CD8-positive, alpha-beta memory T cell (primary cell): ENCODE data around the gene B4GALT7. TPM values are rescaled to one million over a fixed set of nuclear protein-coding genes. Genes with fewer than 3 reads are reported as not detected.

Experiments used
- CTCF ChIA-PET: fragments of 350-600 bp; sonication (Branson Sonifier 250); formaldehyde crosslinking; loops from one replicate; lab custom pipeline; 2021; ENCODE audit warnings: antibody characterized with exemption; lab: Charles Lee
- POLR2A ChIA-PET: fragments of 350-600 bp; sonication (Branson Sonifier 250); formaldehyde crosslinking; loops from one replicate; lab custom pipeline; 2021; ENCODE audit warnings: antibody characterized with exemption; lab: Charles Lee
- DNase-seq, 5 donors: peaks; one replicate each; pipeline versions ENCODE4 v3.0.0 to v3.0.0-alpha.2; 2020 to 2022; ENCODE audit warnings: mixed read lengths in 1 of 5
- H3K27ac ChIP-seq: one replicate; pipeline ENCODE4 v1.7.0; 2013; ENCODE audit warnings: low read depth, mild to moderate bottlenecking, low read length, moderate library complexity
- H3K27me3 ChIP-seq: 2 replicates; pipeline ENCODE4 v1.7.0; 2013; ENCODE audit warnings: low read length, mild to moderate bottlenecking; ENCODE audit not compliant: insufficient read depth, poor library complexity, severe bottlenecking
- H3K36me3 ChIP-seq: 2 replicates; pipeline ENCODE4 v1.7.0; 2013; ENCODE audit warnings: mild to moderate bottlenecking, low read length, moderate library complexity; ENCODE audit not compliant: insufficient read depth
- H3K4me1 ChIP-seq: 2 replicates; pipeline ENCODE4 v1.7.0; 2013; ENCODE audit warnings: mild to moderate bottlenecking, low read length, moderate library complexity; ENCODE audit not compliant: insufficient read depth
- H3K4me3 ChIP-seq: 2 replicates; pipeline ENCODE4 v1.7.0; 2013; ENCODE audit warnings: mild to moderate bottlenecking, low read length
- H3K9me3 ChIP-seq: 2 replicates; pipeline ENCODE4 v1.7.0; 2013; ENCODE audit warnings: mild to moderate bottlenecking, low read length
- H3K27ac Mint-ChIP-seq, 8 donors: one replicate each; pipeline ENCODE4 v1.8.0; 2020 to 2021; ENCODE audit warnings: mixed read lengths in 8 of 8, mild to moderate bottlenecking in 6 of 8, inconsistent platforms in 3 of 8, moderate library complexity in 3 of 8
- H3K27me3 Mint-ChIP-seq, 2 donors: one replicate each; pipeline ENCODE4 v1.8.0; 2020 to 2021; ENCODE audit warnings: mixed read lengths in 2 of 2, mild to moderate bottlenecking in 1 of 2, moderate library complexity in 1 of 2
- H3K36me3 Mint-ChIP-seq, 3 donors: one replicate each; pipeline ENCODE4 v1.8.0; 2020 to 2021; ENCODE audit warnings: mixed read lengths in 3 of 3, inconsistent platforms in 1 of 3, mild to moderate bottlenecking in 1 of 3
- H3K4me1 Mint-ChIP-seq, 3 donors: one replicate each; pipeline ENCODE4 v1.8.0; 2020 to 2021; ENCODE audit warnings: mixed read lengths in 3 of 3, inconsistent platforms in 1 of 3, mild to moderate bottlenecking in 1 of 3
- H3K4me3 Mint-ChIP-seq, 7 donors: one replicate each; pipeline ENCODE4 v1.8.0; 2020 to 2021; ENCODE audit warnings: mixed read lengths in 7 of 7, mild to moderate bottlenecking in 6 of 7, moderate library complexity in 4 of 7, inconsistent platforms in 2 of 7
- H3K9me3 Mint-ChIP-seq, 5 donors: one replicate each; pipeline ENCODE4 v1.8.0; 2020 to 2022; ENCODE audit warnings: mixed read lengths in 5 of 5, mild to moderate bottlenecking in 3 of 5, moderate library complexity in 2 of 5, inconsistent platforms in 1 of 5
- polyA plus RNA-seq: library from polyadenylated mRNA; unstranded; fragments of 300-500 nt; fragmentation: Illumina TruSeq; gene quantifications from one replicate; pipeline ENCODE4 v1.2.3, GENCODE V29; 2021
- total RNA-seq, 2 experiments: library from RNA; stranded (reverse); gene quantifications; one replicate each; pipeline ENCODE4 v1.2.3, GENCODE V29; 2021

Gene B4GALT7
- total and polyA plus RNA-seq, 3 experiments from 2014 or later: 17.7 to 24.4 (median 20.2) TPM

GRCh38 chr5:177594071-177594470 lies 5.9 kb upstream of the B4GALT7 start:
- CTCF ChIA-PET: interaction anchor here (1.3 kb wide), 1 partner anchor 14 kb away, joined by 5 read pairs; no protein-coding TSS in a partner anchor
- POLR2A ChIA-PET: no interaction called here
- H3K4me1 Mint-ChIP-seq: peaks cover 27 to 42% (median 35%) of the 10 kb centered on the region in 3 donors
- peaks cover 2 to 15% of the 10 kb centered on the region in 2 donors for H3K27me3 Mint-ChIP-seq
- peak overlapping the region in 1 of 8 donors; percentile 39 for H3K27ac Mint-ChIP-seq
- Histone ChIP-seq H3K27ac (no peak overlapping the region), H3K4me1 (peaks cover 26% of the 10 kb centered on the region), H3K27me3 (peaks cover 3% of the 10 kb centered on the region), H3K9me3 (no peaks in the 10 kb centered on the region), H3K4me3 (no peak overlapping the region), H3K36me3 (peaks cover 31% of the 10 kb centered on the region)
- H3K36me3 Mint-ChIP-seq: peaks cover 5 to 48% (median 8%) of the 10 kb centered on the region in 3 donors
- H3K4me3 Mint-ChIP-seq: peak overlapping the region in 6 of 7 donors; percentile 11 to 99 (median 64)
- no peaks in the 10 kb centered on the region for H3K9me3 Mint-ChIP-seq
- DNase-seq: no peak

GRCh38 chr5:177595026-177595585 lies 4.8 kb upstream of the B4GALT7 start:
- H3K27me3 ChIP-seq: peaks cover 3% of the 10 kb centered on the region
- no peak overlapping the region for H3K4me3 ChIP-seq
- Mint-ChIP-seq H3K27me3 (peaks cover 2 to 10% of the 10 kb centered on the region in 2 donors), H3K36me3 (peaks cover 5 to 48% (median 8%) of the 10 kb centered on the region in 3 donors), H3K27ac (no peak overlapping the region), H3K4me3 (peak overlapping the region in 2 of 7 donors; percentile 10 to 44), H3K4me1 (peaks cover 29 to 44% (median 38%) of the 10 kb centered on the region in 3 donors), H3K9me3 (no peaks in the 10 kb centered on the region)
- CTCF ChIA-PET: no interaction called here
- no peak overlapping the region for H3K27ac ChIP-seq
- H3K4me1 ChIP-seq: peaks cover 26% of the 10 kb centered on the region
- peaks cover 31% of the 10 kb centered on the region for H3K36me3 ChIP-seq
- DNase-seq: no peak
- no peaks in the 10 kb centered on the region for H3K9me3 ChIP-seq
- POLR2A ChIA-PET: no interaction called here

- POLR2A ChIA-PET: no interaction called here
Measured at GRCh38 chr5:177595991-177596774, 3.7 kb upstream of the B4GALT7 start.

GRCh38 chr5:177596775-177597238 lies 3.1 kb upstream of the B4GALT7 start:
- POLR2A ChIA-PET: no interaction called here
- CTCF ChIA-PET: no interaction called here
- H3K4me3 Mint-ChIP-seq: peak overlapping the region in 1 of 7 donors; percentile 84
- peaks cover 34 to 54% (median 48%) of the 10 kb centered on the region in 3 donors for H3K4me1 Mint-ChIP-seq
- H3K27me3 Mint-ChIP-seq: peaks cover 0 to 2% of the 10 kb centered on the region in 2 donors
- H3K27ac ChIP-seq: no peak overlapping the region
- H3K4me1 ChIP-seq: peaks cover 34% of the 10 kb centered on the region
- H3K36me3 ChIP-seq: peaks cover 31% of the 10 kb centered on the region
- no peak overlapping the region for H3K4me3 ChIP-seq
- H3K9me3 Mint-ChIP-seq: no peaks in the 10 kb centered on the region
- no peaks in the 10 kb centered on the region for H3K27me3 ChIP-seq
- H3K36me3 Mint-ChIP-seq: peaks cover 5 to 53% (median 8%) of the 10 kb centered on the region in 3 donors
- peak overlapping the region in 1 of 8 donors; percentile 75 for H3K27ac Mint-ChIP-seq
- DNase-seq: no peak
- H3K9me3 ChIP-seq: no peaks in the 10 kb centered on the region

More at GRCh38 chr5:177595991-177596774, 3.7 kb upstream of the B4GALT7 start:
- no peaks in the 10 kb centered on the region for H3K9me3 ChIP-seq
- no peaks in the 10 kb centered on the region for H3K27me3 ChIP-seq
- H3K27ac ChIP-seq: no peak overlapping the region
- Mint-ChIP-seq H3K4me3 (peak overlapping the region in 1 of 7 donors; percentile 84), H3K4me1 (peaks cover 38 to 54% (median 47%) of the 10 kb centered on the region in 3 donors), H3K27me3 (peaks cover 0 to 2% of the 10 kb centered on the region in 2 donors), H3K27ac (peak overlapping the region in 1 of 8 donors; percentile 75), H3K36me3 (peaks cover 5 to 53% (median 8%) of the 10 kb centered on the region in 3 donors), H3K9me3 (no peaks in the 10 kb centered on the region)
- peaks cover 31% of the 10 kb centered on the region for H3K36me3 ChIP-seq
- CTCF ChIA-PET: no interaction called here
- no peak for DNase-seq
- H3K4me3 ChIP-seq: no peak overlapping the region
- H3K4me1 ChIP-seq: peaks cover 34% of the 10 kb centered on the region

- Histone ChIP-seq H3K27me3 (no peaks in the 10 kb centered on the region), H3K9me3 (no peaks in the 10 kb centered on the region), H3K4me1 (peaks cover 23% of the 10 kb centered on the region), H3K27ac (no peak overlapping the region), H3K4me3 (no peak overlapping the region), H3K36me3 (peaks cover 28% of the 10 kb centered on the region)
- Mint-ChIP-seq H3K27me3 (peaks cover 0 to 2% of the 10 kb centered on the region in 2 donors), H3K36me3 (peaks cover 5 to 44% (median 7%) of the 10 kb centered on the region in 3 donors), H3K27ac (peak overlapping the region in 5 of 8 donors; percentile 27 to 84 (median 80)), H3K9me3 (no peaks in the 10 kb centered on the region), H3K4me1 (peaks cover 30 to 46% (median 39%) of the 10 kb centered on the region in 3 donors), H3K4me3 (peak overlapping the region; percentile 74 to 89 (median 81))
- CTCF ChIA-PET: interaction anchor here (1.1 to 1.2 kb wide), 2 partner anchors 10 to 195 kb away, joined by 4 read pairs; no protein-coding TSS in a partner anchor
- POLR2A ChIA-PET: no interaction called here
- no peak for DNase-seq
Measured at GRCh38 chr5:177598477-177598876, 1.5 kb upstream of the B4GALT7 start.

- Mint-ChIP-seq H3K9me3 (no peaks in the 10 kb centered on the region), H3K27ac (peak overlapping the region; percentile 74 to 98 (median 92)), H3K4me1 (peaks cover 25 to 40% (median 36%) of the 10 kb centered on the region in 3 donors), H3K36me3 (peaks cover 0 to 37% (median 8%) of the 10 kb centered on the region in 3 donors), H3K27me3 (peaks cover 0 to 2% of the 10 kb centered on the region in 2 donors), H3K4me3 (peak overlapping the region; percentile 86 to 99 (median 91))
- peak overlapping the region; percentile 64 for H3K4me3 ChIP-seq
- H3K9me3 ChIP-seq: no peaks in the 10 kb centered on the region
- CTCF ChIA-PET: no interaction called here
- H3K36me3 ChIP-seq: peaks cover 8% of the 10 kb centered on the region
- peaks cover 16% of the 10 kb centered on the region for H3K4me1 ChIP-seq
- H3K27me3 ChIP-seq: no peaks in the 10 kb centered on the region
- H3K27ac ChIP-seq: peak overlapping the region; percentile 52
- DNase-seq: no peak
- POLR2A ChIA-PET: interaction anchor here (0.5 to 1.2 kb wide), 2 partner anchors 9 to 256 kb away, joined by 3 to 4 read pairs; partner anchors contain the start of gene TMED9
Measured at GRCh38 chr5:177600508-177601018, 631 bp downstream of the B4GALT7 start.

- H3K27me3 ChIP-seq: no peaks in the 10 kb centered on the region
- no peak for DNase-seq
- H3K36me3 ChIP-seq: peaks cover 2% of the 10 kb centered on the region
- ChIA-PET CTCF (no interaction called here), POLR2A (interaction anchor here (1.2 kb wide), 1 partner anchor 9 kb away, joined by 4 read pairs; the partner anchor contains the start of gene TMED9)
- peaks cover 16% of the 10 kb centered on the region for H3K4me1 ChIP-seq
- H3K27ac ChIP-seq: peak overlapping the region; percentile 52
- Mint-ChIP-seq H3K4me1 (peaks cover 27 to 42% (median 36%) of the 10 kb centered on the region in 3 donors), H3K27ac (peak overlapping the region in 7 of 8 donors; percentile 33 to 98 (median 91)), H3K36me3 (peaks cover 0 to 37% (median 7%) of the 10 kb centered on the region in 3 donors), H3K4me3 (peak overlapping the region; percentile 86 to 99 (median 91)), H3K27me3 (peaks cover 0 to 2% of the 10 kb centered on the region in 2 donors), H3K9me3 (no peaks in the 10 kb centered on the region)
- H3K9me3 ChIP-seq: no peaks in the 10 kb centered on the region
- H3K4me3 ChIP-seq: peak overlapping the region; percentile 64
Measured at GRCh38 chr5:177601126-177601525, 1.2 kb downstream of the B4GALT7 start.
